DND-41 (cell line): Measurements from ENCODE around the gene HHATL.

Experiments used
- ATAC-seq: fragments of 200-7000 bp; cut with Tn5 transposase; 3 replicates; pipeline ENCODE4 v1.9.1; 2021; ENCODE audit warnings: low read depth; ENCODE audit not compliant: insufficient read depth
- DNase-seq: peaks from one replicate; pipeline ENCODE4 v3.0.0-alpha.2; 2020
- H2AFZ ChIP-seq: 2 replicates; pipeline ENCODE4 v1.6.0; 2012; ENCODE audit warnings: low read depth, low read length
- H3K27ac ChIP-seq: 2 replicates; pipeline ENCODE4 v1.5.1; 2012; ENCODE audit warnings: low read length, inconsistent platforms
- H3K27me3 ChIP-seq: fragments of 200-600 bp; sonication (generic); 2 replicates; pipeline ENCODE4 v1.6.0; 2012; ENCODE audit warnings: low read length, mild to moderate bottlenecking, inconsistent platforms; ENCODE audit not compliant: insufficient read depth, poor library complexity
- H3K36me3 ChIP-seq: 2 replicates; pipeline ENCODE4 v1.5.1; 2012; ENCODE audit warnings: low read length, inconsistent platforms; ENCODE audit not compliant: insufficient read depth
- H3K4me1 ChIP-seq: 2 replicates; pipeline ENCODE4 v1.5.1; 2012; ENCODE audit warnings: mild to moderate bottlenecking, low read length; ENCODE audit not compliant: insufficient read depth
- H3K4me2 ChIP-seq: 2 replicates; pipeline ENCODE4 v1.6.0; 2012; ENCODE audit warnings: mild to moderate bottlenecking, moderate library complexity, low read length, inconsistent platforms; ENCODE audit not compliant: insufficient read depth
- H3K4me3 ChIP-seq, 2 experiments: fragments of 200-600 bp in 1 of 2; shearing (Covaris generic) in 1 of 2; 2 replicates each; pipeline ENCODE4 v1.5.1; 2012 to 2016; ENCODE audit warnings: inconsistent platforms in 2 of 2, low read length in 2 of 2, mild to moderate bottlenecking in 2 of 2, low read depth in 1 of 2, moderate library complexity in 1 of 2
- H3K79me2 ChIP-seq: 2 replicates; pipeline ENCODE4 v1.6.0; 2012; ENCODE audit warnings: low read length, inconsistent platforms; ENCODE audit not compliant: insufficient read depth
- H3K9ac ChIP-seq: 2 replicates; pipeline ENCODE4 v1.6.0; 2012; ENCODE audit warnings: low read depth, mild to moderate bottlenecking, inconsistent platforms, low read length, moderate library complexity
- H3K9me3 ChIP-seq: 2 replicates; pipeline ENCODE4 v1.5.1; 2012; ENCODE audit warnings: low read length, moderate library complexity, mild to moderate bottlenecking, inconsistent platforms; ENCODE audit not compliant: insufficient read depth, severe bottlenecking
- H4K20me1 ChIP-seq: 2 replicates; pipeline ENCODE4 v1.6.0; 2012; ENCODE audit warnings: low read length; ENCODE audit not compliant: insufficient read depth
- EZH2 ChIP-seq: IDR thresholded peaks from 3 replicates; pipeline ENCODE4 v1.6.1; 2012; ENCODE audit warnings: borderline replicate concordance, low read depth, mild to moderate bottlenecking, moderate library complexity, low read length, inconsistent platforms; ENCODE audit not compliant: severe bottlenecking
- TF ChIP-seq, protein P1 (sequence below): IDR thresholded peaks from 2 replicates; pipeline ENCODE4 v1.5.1; 2012; ENCODE audit warnings: borderline replicate concordance, low read length, moderate library complexity, mild to moderate bottlenecking; ENCODE audit not compliant: poor library complexity, severe bottlenecking; ENCODE audit errors: extremely low read depth

HHATL gene

DNA sequence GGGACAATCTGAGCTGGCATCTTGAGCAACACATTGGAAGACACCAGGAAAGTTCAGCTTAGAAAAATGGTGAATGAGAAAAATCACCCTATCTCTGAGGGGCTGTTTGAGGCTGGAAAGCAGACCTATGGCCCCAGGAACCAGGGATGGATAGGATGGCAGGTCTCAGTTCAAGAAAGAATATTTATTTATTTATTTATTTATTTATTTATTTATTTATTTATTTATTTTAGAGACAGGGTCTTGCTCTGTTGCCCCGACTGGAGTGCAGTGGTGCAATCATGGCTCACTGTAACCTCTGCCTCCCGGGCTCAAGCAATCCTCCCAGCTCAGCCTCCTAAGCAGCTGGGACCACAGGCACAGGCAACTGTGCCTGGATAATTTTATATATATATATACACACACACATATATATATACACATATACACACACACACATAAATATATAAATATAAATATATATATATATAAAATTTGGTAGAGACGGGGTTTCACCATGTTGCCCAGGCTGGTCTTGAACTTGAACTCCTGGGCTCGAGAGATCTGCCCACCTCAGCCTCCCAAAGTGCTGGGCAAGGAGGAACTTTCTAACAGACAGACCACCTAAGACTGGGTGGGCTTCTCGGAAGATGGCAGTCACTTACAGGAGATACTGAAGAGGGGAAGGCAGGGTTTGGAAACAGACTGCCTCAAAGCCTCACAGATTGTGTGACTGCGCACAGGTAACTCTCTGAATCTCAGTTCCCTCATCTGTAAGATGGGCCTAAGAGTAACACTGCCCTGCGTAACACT is 40.8 kb upstream of the HHATL start:
- Histone ChIP-seq H3K9ac (no peak overlapping the region), H3K79me2 (no peaks in the 10 kb centered on the region), H3K4me1 (no peaks in the 10 kb centered on the region), H3K36me3 (no peaks in the 10 kb centered on the region), H4K20me1 (no peaks in the 10 kb centered on the region), H3K9me3 (no peaks in the 10 kb centered on the region), H3K4me2 (no peak overlapping the region), H3K27me3 (no peaks in the 10 kb centered on the region), H3K4me3 (no peak overlapping the region), H3K27ac (no peak overlapping the region), H2AFZ (no peak overlapping the region)
- no peak for DNase-seq
- no peak for ATAC-seq
- TF ChIP-seq, protein P1, sequence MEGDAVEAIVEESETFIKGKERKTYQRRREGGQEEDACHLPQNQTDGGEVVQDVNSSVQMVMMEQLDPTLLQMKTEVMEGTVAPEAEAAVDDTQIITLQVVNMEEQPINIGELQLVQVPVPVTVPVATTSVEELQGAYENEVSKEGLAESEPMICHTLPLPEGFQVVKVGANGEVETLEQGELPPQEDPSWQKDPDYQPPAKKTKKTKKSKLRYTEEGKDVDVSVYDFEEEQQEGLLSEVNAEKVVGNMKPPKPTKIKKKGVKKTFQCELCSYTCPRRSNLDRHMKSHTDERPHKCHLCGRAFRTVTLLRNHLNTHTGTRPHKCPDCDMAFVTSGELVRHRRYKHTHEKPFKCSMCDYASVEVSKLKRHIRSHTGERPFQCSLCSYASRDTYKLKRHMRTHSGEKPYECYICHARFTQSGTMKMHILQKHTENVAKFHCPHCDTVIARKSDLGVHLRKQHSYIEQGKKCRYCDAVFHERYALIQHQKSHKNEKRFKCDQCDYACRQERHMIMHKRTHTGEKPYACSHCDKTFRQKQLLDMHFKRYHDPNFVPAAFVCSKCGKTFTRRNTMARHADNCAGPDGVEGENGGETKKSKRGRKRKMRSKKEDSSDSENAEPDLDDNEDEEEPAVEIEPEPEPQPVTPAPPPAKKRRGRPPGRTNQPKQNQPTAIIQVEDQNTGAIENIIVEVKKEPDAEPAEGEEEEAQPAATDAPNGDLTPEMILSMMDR, result no peak
- TF ChIP-seq EZH2, result no peak

DNA sequence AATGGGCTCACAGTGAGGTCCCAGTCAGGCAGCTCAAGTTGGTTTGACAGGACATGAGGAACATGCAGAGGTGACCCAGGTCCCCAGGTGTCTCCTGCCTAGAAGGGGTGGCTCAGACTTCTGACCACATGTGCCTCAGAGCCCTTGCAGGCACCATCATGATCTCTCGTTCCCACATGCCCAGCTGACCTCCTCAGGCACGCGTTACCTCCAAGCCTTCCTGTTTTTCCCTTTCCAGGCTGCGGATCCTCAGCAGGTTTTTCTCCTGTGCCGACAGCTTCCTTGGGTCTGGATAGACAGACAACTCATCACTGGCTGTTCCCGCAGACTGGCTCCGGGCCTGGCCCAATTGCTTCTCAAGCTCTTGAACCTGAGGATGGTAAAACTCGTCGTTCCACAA is 40.1 kb upstream of the HHATL start:
- Histone ChIP-seq H3K27ac (no peak overlapping the region), H3K27me3 (no peaks in the 10 kb centered on the region), H3K4me3 (no peak overlapping the region), H4K20me1 (no peaks in the 10 kb centered on the region), H3K9me3 (no peaks in the 10 kb centered on the region), H3K4me2 (no peak overlapping the region), H2AFZ (no peak overlapping the region), H3K36me3 (no peaks in the 10 kb centered on the region), H3K79me2 (no peaks in the 10 kb centered on the region), H3K4me1 (no peaks in the 10 kb centered on the region), H3K9ac (no peak overlapping the region)
- TF ChIP-seq, protein P1, result no peak
- no peak for TF ChIP-seq EZH2
- ATAC-seq (no peak), DNase-seq (no peak)

DNA sequence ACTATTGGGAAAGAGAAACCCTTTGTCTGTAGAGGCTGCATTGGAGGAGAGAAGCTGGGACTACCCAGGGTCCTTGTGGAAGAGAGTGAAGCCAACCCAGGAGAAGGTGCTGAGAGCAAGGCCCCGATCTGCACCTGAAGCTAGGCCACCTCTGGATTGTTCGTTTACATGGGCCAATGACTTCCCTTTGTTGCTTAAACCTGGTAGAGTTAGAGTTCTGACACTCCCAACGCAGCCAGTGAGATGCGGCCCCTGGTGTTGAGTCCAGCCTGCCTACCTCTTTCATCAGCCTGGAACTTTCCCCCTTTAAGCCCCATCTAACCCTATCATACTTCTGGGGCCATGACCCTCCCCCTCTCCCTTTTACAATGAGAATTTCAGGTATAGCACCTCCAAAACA is 39.7 kb upstream of the HHATL start:
- Histone ChIP-seq H2AFZ (no peak overlapping the region), H3K9ac (no peak overlapping the region), H3K4me3 (no peak overlapping the region), H3K79me2 (no peaks in the 10 kb centered on the region), H3K9me3 (no peaks in the 10 kb centered on the region), H3K4me1 (no peaks in the 10 kb centered on the region), H3K27ac (no peak overlapping the region), H3K4me2 (no peak overlapping the region), H3K36me3 (no peaks in the 10 kb centered on the region), H3K27me3 (no peaks in the 10 kb centered on the region), H4K20me1 (no peaks in the 10 kb centered on the region)
- ATAC-seq, result no peak
- no peak for DNase-seq
- TF ChIP-seq, protein P1, result no peak
- TF ChIP-seq EZH2, result no peak

DNA sequence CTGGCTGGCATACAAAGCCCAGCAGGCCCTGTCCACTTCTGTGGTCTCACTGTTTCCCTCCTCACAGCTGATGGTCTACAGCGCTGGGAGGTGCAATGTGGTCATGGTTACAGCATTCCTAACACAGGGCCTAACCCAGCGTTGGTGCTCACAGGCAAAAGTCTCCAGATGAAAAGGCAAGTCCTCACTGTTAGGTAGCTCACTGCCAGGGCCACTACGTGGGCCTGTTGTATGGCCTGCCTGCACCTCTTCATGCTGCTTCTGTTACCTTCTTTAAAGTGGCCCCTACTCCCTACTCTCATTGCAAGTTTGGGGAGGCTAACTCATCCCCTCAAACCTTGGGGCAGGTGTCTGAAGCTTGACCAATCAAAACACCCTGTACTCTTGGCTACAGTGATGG is 39.2 kb upstream of the HHATL start:
- no peaks in the 10 kb centered on the region for H3K4me1 ChIP-seq
- no peak overlapping the region for H2AFZ ChIP-seq
- no peak for DNase-seq
- no peak for TF ChIP-seq EZH2
- TF ChIP-seq, protein P1, result no peak
- H3K4me2 ChIP-seq, result no peak overlapping the region
- no peaks in the 10 kb centered on the region for H3K27me3 ChIP-seq
- no peak overlapping the region for H3K4me3 ChIP-seq
- no peak overlapping the region for H3K9ac ChIP-seq
- no peaks in the 10 kb centered on the region for H3K79me2 ChIP-seq
- H3K27ac ChIP-seq, result no peak overlapping the region
- ATAC-seq, result no peak
- no peaks in the 10 kb centered on the region for H4K20me1 ChIP-seq
- H3K9me3 ChIP-seq, result no peaks in the 10 kb centered on the region
- H3K36me3 ChIP-seq, result no peaks in the 10 kb centered on the region
